H1 (cell line): ENCODE results near the gene TTBK2. TPM values are rescaled to one million over a fixed set of nuclear protein-coding genes. Genes with fewer than 3 reads are reported as not detected.

Source experiments
- CBX8 ChIP-seq: fragments of 300-800, 300-1000 bp; sonication (generic); IDR thresholded peaks from 2 replicates; pipeline ENCODE4 v1.7.1; 2016; ENCODE audit warnings: low read depth, low read length, borderline replicate concordance
- SP1 ChIP-seq: IDR thresholded peaks from 2 replicates; pipeline ENCODE4 v1.6.1; 2011; ENCODE audit warnings: low read depth, low read length
- SUZ12 ChIP-seq: fragments of 200-600 bp; sonication (generic); IDR thresholded peaks from 2 replicates; pipeline ENCODE4 v1.6.1; 2012; ENCODE audit warnings: mild to moderate bottlenecking, inconsistent platforms, low read length, moderate library complexity, mixed read lengths
- ZNF274 ChIP-seq: IDR thresholded peaks from 2 replicates; pipeline ENCODE4 v1.7.0; 2012; ENCODE audit warnings: low read length, borderline replicate concordance; ENCODE audit errors: extremely low read depth
- polyA plus RNA-seq, 7 experiments: library from polyadenylated mRNA; depleted of rRNA in 3 of 7; stranded (reverse) in 5 of 7; unstranded in 2 of 7; fragments of >200 nt in 5 of 7; fragments of 200-250 nt in 2 of 7; gene quantifications; 1 replicate in 5 of 7; 2 replicates in 1 of 7; 4 replicates in 1 of 7; pipeline versions ENCODE4 v1.2.1 to v1.2.3, GENCODE V29; 2011 to 2013; ENCODE audit warnings: missing spikeins in 2 of 7, mixed read lengths in 2 of 7
- total RNA-seq: library from RNA; stranded (reverse); fragmentation: NEBNext Ultra II Directional; extraction: Animal tissue kit (Norgen Biotek cat#: 25700); gene quantifications from 2 replicates; pipeline ENCODE4 v1.2.1, GENCODE V29; 2021
- TF ChIP-seq, protein P1 (sequence below): IDR thresholded peaks from 2 replicates; pipeline ENCODE4 v1.6.1; 2011; ENCODE audit warnings: low read depth, mild to moderate bottlenecking, low read length; ENCODE audit not compliant: insufficient read depth

TTBK2 gene
- total and polyA plus RNA-seq, 2 of the 8 experiments (the other 6 are each of a cell fraction or from before 2014, with no cell fraction given), result 2.7 to 18.2 TPM

- TF ChIP-seq SUZ12 (no peak), CBX8 (no peak), SP1 (no peak), ZNF274 (no peak)
- TF ChIP-seq, protein P1, sequence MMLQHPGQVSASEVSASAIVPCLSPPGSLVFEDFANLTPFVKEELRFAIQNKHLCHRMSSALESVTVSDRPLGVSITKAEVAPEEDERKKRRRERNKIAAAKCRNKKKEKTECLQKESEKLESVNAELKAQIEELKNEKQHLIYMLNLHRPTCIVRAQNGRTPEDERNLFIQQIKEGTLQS, result no peak
Observed at GRCh38 chr15:42721016-42721415, 199.6 kb downstream of the TTBK2 start (continued).
